Stimulated activated naive CD4-positive, alpha-beta T cell treated with Interleukin-2 at 50 U/mL for 16 hours (primary cell): ENCODE measurements around the gene GPR108.

Source experiments
- DNase-seq: peaks from one replicate; lab custom pipeline; 2025; lab: John Stamatoyannopoulos, UW

Gene GPR108

DNA sequence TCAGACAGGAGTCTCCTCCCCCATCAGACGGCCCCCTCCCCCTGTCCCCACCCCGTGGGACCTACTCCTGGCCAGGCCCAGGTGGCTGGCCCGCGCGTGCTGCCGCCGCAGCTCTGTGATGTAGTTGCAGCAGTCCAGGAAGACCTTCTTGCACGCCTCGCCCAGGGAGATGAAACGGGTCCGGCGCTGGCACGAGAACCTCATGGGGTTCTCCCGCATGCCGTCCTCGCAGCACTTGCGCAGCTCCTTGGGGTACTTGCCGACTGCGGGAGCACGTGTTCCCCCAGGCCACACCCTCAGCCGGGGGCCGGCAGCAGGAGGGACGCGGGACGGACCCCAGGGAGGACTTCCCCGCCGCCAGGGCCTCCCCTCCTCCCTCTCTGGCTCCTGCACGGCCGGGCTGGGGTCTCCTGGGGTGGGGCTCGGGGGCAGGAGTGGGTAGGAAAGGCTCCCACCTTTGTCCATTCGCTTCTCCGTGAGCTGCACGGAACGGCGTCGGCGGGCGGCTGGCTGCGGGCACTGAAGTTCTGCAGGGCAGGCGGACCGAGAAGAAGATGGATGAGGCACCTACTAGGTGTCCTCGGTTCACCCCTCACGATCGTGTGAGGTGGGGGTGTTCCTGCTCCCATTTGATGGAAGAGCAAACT, 30.2 kb downstream of the GPR108 start:
- DNase-seq: no peak

DNA sequence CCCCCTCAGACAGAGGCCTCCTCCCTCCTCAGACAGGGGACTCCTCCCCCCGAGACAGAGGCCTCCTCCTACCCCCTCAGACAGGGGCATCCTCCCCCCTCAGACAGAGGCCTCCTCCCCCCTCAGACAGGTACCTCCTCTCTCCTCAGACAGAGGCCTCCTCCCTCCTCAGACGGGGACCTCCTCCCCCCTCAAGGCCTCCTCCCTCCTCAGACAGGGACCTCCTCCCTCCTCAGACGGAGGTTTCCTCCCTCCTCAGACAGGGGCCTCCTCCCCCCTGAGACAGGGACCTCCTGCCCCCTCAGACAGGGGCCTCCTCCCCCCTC, 30.8 kb downstream of the GPR108 start:
- no peak for DNase-seq

DNA sequence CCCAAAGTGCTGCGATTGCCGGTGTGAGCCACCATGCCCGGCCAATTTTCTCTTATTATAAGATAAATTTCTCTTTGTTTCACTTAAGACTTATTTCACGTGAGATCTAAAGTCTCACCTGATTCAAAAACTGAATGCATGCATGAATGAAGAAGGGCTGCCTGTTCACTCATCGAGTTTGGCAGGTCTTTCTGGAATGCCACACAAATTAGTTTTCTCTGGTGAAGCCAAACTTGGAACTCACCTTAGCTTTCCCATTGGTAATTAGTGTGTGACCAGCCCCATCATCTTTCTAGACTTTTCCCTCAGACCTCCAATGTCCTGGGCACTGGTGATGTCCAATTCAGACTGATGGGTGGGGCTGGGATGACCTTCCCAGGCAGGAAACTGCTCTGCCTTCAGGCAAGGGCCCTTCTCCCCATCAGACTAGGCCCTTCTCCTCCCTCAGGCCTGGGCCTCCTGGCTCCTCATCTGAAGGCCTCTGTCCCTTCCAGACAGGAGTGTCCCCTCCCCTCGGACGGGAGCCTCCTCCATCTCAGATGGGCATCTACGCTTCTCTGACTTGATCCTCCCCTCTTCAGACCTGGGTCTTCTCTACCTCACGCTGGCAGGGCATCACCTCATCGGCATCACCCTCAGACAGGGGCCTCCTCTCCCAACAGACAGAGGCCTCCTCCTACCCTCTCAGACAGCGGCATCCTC, 31.3 kb downstream of the GPR108 start:
- no peak for DNase-seq

DNA sequence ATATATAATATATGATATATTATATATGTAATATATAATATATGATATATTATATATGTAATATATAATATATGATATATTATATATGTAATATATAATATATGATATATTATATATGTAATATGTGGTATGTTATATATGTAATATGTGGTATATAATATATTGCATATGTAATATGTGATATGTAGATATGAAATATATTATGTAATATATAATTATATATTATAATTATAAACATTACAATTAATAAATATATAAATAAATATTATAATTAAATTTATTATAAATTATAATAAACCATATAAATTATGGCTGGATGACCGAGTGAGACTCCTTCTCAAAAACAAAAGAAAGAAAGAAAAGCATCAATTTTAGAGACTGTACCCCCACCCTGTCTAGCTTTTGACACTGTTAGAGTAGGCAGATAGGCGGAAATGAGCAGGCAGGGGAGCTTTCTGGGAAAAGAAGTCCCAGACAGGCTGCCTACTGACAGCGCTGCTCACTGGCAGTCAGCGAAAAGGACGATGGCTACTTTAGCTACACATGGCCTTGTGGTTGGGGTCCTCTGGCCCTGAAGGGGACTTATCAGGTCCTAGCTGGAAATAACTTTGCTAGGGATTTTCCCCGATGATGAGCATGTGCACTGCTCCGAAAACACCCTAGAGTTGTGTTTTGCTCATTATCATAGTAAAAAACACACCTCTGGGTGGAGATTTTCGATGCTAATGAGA, 36.6 kb downstream of the GPR108 start:
- DNase-seq: no peak

DNA sequence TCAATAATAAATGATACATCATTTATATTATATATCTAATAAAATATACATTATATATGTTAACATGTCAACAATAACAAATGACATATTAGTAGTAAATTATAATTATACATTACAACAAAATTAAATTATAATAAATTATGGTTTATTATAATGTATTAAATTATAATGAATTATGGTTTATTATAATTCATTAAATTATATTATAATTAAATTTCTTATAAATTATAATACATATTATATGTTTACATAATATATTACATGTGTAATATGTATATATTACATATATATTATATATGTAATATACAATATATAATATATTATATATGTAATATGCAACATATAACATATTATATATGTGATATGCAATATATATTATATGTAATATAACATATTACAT, 37.4 kb downstream of the GPR108 start:
- DNase-seq: no peak

- DNase-seq: no peak
These were observed 40.1 kb downstream of the GPR108 start for GRCh38 chr19:6697291-6697690.

DNA sequence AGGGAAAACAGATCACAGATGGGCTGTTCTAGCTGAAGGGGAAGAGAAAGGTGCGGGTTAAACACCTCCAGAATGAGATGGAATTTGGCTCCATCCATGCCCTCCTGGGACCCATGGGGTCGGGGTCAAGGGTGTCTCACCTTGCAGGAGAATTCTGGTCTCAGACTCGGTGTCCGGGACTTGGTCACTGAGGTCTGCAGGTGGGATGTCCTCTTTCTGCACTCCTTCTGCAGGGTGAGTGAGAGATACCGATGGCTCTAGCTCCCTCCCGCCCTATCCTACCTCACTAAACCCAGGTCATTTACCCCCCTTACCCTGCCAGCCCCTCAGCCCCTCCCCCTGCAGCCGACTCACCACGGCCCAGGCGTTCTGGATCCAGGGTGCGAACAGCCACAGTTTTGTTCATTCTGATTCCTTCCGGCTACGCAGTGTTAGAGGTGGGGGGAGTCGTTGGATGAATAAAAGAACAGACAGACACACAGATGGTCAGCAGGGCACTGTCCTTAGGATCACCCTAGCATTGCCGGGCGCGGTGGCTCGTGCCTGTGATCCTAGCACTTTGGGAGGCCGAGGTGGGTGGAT, 41.0 kb downstream of the GPR108 start:
- DNase-seq: no peak

DNA sequence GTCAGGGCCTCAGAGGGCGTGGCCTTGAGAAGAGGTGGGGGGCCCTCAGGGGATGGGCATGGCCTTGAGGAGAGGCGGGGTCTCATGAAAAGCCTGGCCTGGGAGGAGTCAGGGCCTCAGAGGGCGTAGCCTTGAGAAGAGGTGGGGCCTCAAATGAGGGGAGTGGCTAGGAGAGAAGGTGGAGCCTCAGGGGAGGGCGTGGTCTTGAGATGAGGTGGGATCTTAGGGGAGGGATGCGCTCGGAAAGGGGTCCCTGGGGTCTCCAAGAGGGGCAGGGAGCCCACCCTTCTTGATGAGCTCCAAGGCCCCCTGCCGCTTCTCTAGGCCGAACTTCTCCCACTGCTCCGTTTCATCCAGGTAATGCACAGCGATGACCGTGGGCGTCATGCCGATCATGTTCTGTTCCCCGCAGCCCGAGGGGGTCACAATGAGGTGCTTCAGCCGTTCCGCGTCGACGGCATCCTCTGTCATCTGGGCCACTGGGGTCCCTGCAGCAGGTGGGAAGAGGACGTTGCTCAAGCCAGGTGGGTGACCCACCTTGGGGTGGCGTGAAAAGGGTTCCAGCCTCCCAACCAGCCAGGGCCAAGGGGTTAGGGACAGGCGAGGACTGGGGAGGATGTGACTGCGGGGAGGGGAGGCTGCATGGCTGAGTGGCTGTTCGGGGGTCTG, 43.1 kb downstream of the GPR108 start:
- DNase-seq: no peak

GRCh38 chr19:6693681-6694080, 43.7 kb downstream of the GPR108 start:
- DNase-seq: no peak

DNA sequence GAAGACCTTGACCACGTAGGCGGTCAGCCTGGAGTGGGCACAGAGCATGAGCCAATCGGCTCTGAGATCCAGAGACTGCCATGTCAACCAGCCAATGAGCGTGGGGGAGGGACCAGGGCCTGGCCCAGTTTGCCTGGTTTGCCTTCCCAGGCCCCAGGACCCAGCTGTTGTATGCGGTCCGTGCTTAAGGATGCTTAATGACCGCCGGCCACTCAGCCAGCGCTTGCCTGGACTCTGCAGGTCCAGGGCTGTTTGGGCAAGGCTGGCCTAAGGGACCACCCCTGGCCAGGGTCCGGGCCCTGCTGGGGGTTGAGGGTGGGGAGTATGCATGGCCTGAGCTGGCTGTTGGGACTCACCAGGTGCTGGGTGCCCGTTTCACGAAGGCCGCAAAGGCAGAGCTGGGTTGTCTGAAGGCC, 44.3 kb downstream of the GPR108 start:
- DNase-seq: no peak

GRCh38 chr19:6692027-6692426, 45.4 kb downstream of the GPR108 start:
- no peak for DNase-seq

DNA sequence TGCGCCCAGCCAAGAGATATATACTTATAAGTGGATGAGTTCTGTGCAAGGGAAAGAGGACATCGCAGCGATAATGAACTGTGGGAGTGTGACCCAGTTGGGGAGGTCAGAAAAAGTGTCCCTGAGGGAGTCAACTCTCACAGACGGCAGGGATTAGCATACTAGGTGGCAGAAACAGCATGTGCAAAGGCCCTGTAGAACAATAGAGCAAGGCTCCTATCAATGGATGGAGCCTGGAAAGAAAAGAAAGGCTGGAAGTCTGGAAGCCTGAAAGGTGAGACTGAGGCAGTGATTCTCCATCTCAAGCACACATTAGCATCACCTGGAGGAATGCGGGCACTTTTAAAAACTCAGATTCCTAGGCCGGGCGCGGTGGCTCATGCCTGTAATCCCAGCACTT, 46.0 kb downstream of the GPR108 start:
- no peak for DNase-seq

- no peak for DNase-seq
These were observed 47.1 kb downstream of the GPR108 start for GRCh38 chr19:6690160-6690885.

DNA sequence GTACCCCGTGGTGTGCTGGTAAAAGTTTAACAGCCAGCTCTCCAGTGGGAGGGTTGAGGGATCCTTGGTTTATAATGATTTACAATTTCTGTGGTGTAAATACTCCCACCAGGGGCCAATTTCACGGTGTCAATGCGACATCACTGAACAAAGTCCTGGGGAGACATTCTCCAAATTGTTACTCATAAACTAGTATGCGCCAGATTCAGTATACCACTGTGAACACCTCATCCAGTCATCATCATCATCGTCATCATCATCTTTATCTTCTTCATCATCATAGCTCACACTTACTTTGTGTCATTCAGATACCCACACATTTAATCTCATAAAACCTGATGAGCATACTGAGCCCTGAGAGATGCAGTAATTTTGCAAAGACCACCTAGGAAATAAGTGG, 50.3 kb downstream of the GPR108 start:
- DNase-seq: no peak

- DNase-seq: no peak
These were observed 50.8 kb downstream of the GPR108 start for GRCh38 chr19:6686628-6686975.

DNA sequence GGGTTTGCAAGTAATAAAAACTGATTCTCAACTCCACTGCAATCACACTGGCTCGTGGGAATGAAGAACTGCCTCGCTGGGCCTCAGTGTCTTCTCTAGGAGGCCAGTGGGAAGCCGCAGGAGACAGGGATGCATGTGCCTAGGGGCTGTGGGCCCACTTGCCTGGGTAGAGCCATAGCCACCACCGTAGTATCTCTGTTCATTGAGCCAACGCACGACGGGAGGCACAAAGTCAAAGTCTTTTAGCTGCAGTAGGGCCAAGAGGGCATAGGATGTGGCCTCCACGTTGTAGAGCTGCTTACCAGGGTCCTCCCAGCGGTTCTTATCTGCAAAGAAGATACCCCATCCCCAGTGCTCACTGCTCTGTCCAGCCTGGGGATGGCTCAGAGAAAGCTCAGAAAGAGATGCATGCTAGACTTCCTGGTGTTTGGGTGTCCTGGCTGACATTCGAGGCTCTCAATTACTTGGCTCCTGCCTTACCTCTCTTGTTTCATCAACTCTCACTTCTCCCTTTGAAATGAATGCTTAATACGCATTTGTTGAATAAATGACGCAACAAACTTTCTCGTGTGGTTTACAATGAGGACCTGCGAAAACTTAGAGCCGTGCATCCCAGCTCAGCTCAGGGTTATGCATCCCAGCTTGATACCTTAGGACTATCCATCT, 51.3 kb downstream of the GPR108 start:
- DNase-seq: no peak

DNA sequence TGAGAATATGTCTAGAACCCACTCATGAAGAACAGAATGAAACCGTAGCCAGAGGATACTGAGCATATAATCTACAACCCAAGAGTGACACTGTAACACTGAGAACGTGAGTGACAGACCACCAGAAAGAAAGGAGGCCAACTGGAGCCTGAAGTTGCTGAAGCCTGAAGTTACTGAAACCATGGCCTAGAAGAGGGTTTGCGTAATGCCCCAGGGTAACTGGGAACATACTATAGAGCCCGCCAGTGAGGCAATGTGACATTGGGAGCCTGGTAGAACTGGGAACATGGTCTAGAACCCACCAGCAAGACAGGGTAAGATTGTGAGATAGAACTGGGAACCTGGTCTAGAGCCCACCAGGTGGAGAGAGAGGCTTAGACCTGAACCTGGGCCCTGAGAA, 51.9 kb downstream of the GPR108 start:
- DNase-seq: no peak

DNA sequence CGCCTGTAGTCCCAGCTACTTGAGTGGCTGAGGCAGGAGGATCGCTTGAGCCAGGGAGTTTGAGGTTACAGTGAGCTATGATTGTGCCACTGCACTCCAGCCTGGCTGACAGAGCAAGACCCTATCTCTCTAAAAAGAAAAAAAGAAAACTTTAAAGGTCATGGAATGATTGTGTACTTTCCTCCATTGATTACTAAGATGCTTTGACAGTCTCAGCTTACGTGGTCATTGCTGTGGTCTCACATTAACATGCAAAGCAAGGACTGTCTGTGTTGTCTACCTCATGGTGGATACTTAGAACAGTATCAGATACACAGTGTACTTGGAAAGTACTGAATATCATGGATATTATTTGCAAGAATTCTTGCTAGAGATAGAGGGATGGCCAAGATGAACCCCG, 53.4 kb downstream of the GPR108 start:
- DNase-seq: no peak

DNA sequence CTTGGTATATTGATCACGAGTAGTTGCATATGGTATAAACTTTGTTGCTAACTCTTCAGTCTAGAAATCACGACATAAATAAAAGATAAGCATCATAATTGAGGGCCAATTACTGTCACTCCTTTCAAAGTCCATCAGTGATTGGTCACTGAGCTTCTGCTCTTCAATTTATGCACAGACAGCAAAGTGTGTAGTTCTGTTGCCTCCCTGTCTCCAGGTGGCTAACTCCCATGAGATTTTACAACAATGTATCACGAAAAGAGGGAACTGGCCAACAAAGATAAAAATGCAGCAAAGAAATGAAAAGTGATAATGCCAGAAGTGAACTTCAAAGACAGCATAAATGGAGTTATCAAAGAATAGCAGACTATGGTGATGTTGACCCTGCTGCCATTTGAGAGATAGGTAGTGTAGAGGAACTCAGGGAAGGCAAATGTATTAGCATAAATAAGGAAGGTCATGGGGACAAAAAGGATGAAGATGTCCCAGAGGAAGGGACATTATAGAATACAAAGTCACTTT, 54.7 kb downstream of the GPR108 start:
- no peak for DNase-seq

DNA sequence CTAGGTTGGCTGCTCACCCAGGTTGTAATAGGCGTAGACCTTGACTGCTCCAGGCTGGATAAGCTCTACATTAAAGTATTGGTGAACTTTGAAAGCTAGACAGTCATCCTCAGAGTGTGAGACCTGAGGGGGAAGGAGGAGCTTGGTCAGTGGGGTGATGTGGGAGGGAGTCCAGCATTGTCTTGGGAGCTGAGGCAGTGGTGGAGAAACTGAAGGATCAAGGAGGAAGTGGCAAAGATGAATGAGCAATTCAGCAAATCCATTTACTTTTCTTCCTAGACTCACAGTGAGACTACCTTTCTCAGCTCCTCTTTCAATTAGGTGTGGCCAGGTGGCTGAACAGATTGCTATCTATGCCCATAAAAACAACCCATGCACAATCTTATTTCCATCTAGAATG, 57.2 kb downstream of the GPR108 start:
- no peak for DNase-seq
